ENCODE measurements around the gene ORC5.
"Not testable (repeated sequence)": the region's sequence is repeated elsewhere in the genome, so short reads cannot be mapped to it uniquely, and the experiment has no call there.

ORC5 gene

GRCh38 chr7:104241135-104241534, 33.3 kb upstream of the ORC5 start:
- ChIA-PET CTCF (no interaction called here), POLR2A (no interaction called here)
- DNase-seq (ENCODE audit: extremely low spot score), result no peak
- TF ChIP-seq LEF1 (IDR thresholded peaks at IDR 0.05; ENCODE audit: borderline replicate concordance) (no peak), FOXA1 (IDR thresholded peaks at IDR 0.05) (no peak), PKNOX1 (IDR thresholded peaks at IDR 0.05) (no peak), ELF4 (IDR thresholded peaks at IDR 0.05) (no peak), L3MBTL2 (conservative IDR thresholded peaks at IDR 0.05) (no peak), FOXM1 (IDR thresholded peaks at IDR 0.05; ENCODE audit: borderline replicate concordance) (no peak), CTBP1 (IDR thresholded peaks at IDR 0.05; ENCODE audit: borderline replicate concordance) (no peak), ZNF384 (IDR thresholded peaks at IDR 0.05) (no peak), FOXK2 (IDR thresholded peaks at IDR 0.05) (no peak), ARNT (IDR thresholded peaks at IDR 0.05) (no peak), SUZ12 (IDR thresholded peaks at IDR 0.05) (no peak), HDGF (IDR thresholded peaks at IDR 0.05; ENCODE audit: borderline replicate concordance) (no peak), SP1 (IDR thresholded peaks at IDR 0.05) (no peak), BHLHE40 (IDR thresholded peaks at IDR 0.05; ENCODE audit: borderline replicate concordance) (no peak)

GRCh38 chr7:104240401-104240800, 32.6 kb upstream of the ORC5 start:
- CTCF ChIA-PET, result interaction anchor here (1.0 to 1.2 kb wide), 2 partner anchors 9 to 12 kb away, joined by 4 read pairs; no protein-coding TSS in a partner anchor
- DNase-seq (ENCODE audit: extremely low spot score), result no peak
- POLR2A ChIA-PET, result no interaction called here
- TF ChIP-seq SP1 (IDR thresholded peaks at IDR 0.05) (no peak), ELF4 (IDR thresholded peaks at IDR 0.05) (no peak), FOXA1 (IDR thresholded peaks at IDR 0.05) (no peak), TARDBP (IDR thresholded peaks at IDR 0.05) (no peak), HDGF (IDR thresholded peaks at IDR 0.05; ENCODE audit: borderline replicate concordance) (no peak), L3MBTL2 (conservative IDR thresholded peaks at IDR 0.05) (no peak), SUZ12 (IDR thresholded peaks at IDR 0.05) (no peak), ZNF384 (IDR thresholded peaks at IDR 0.05) (no peak), BHLHE40 (IDR thresholded peaks at IDR 0.05; ENCODE audit: borderline replicate concordance) (no peak), NFRKB (IDR thresholded peaks at IDR 0.05) (no peak), LEF1 (IDR thresholded peaks at IDR 0.05; ENCODE audit: borderline replicate concordance) (no peak)

GRCh38 chr7:104234990-104235389, 27.2 kb upstream of the ORC5 start:
- CTCF ChIA-PET; POLR2A ChIA-PET; DNase-seq (ENCODE audit: extremely low spot score): not testable (repeated sequence)

- POLR2A ChIA-PET, result no interaction called here
- DNase-seq (ENCODE audit: extremely low spot score), result peak; percentile 71
- CTCF ChIA-PET, result interaction anchor here (0.7 to 1.4 kb wide), 12 partner anchors 8 to 696 kb away, joined by 3 to 12 read pairs (median 4); no protein-coding TSS in a partner anchor
- TF ChIP-seq PKNOX1 (IDR thresholded peaks at IDR 0.05) (no peak), ARNT (IDR thresholded peaks at IDR 0.05) (no peak), TARDBP (IDR thresholded peaks at IDR 0.05) (no peak), BHLHE40 (IDR thresholded peaks at IDR 0.05; ENCODE audit: borderline replicate concordance) (no peak)
Observed at GRCh38 chr7:104231054-104232046, 23.5 kb upstream of the ORC5 start.

- DNase-seq (ENCODE audit: extremely low spot score), result no peak
- TF ChIP-seq FOXA1 (IDR thresholded peaks at IDR 0.05) (no peak), ARNT (IDR thresholded peaks at IDR 0.05) (no peak), ZNF384 (IDR thresholded peaks at IDR 0.05) (no peak), LEF1 (IDR thresholded peaks at IDR 0.05; ENCODE audit: borderline replicate concordance) (no peak), BHLHE40 (IDR thresholded peaks at IDR 0.05; ENCODE audit: borderline replicate concordance) (no peak), SUZ12 (IDR thresholded peaks at IDR 0.05) (no peak), HDGF (IDR thresholded peaks at IDR 0.05; ENCODE audit: borderline replicate concordance) (no peak), ELF4 (IDR thresholded peaks at IDR 0.05) (no peak), SP1 (IDR thresholded peaks at IDR 0.05) (no peak), L3MBTL2 (conservative IDR thresholded peaks at IDR 0.05) (no peak), TARDBP (IDR thresholded peaks at IDR 0.05) (no peak)
- ChIA-PET CTCF (interaction anchor here (0.6 kb wide), 1 partner anchor 244 kb away, joined by 3 read pairs; no protein-coding TSS in a partner anchor), POLR2A (no interaction called here)
Observed at GRCh38 chr7:104230606-104231005, 22.8 kb upstream of the ORC5 start.

GRCh38 chr7:104228442-104228841, 20.6 kb upstream of the ORC5 start:
- DNase-seq (ENCODE audit: extremely low spot score), result no peak
- CTCF ChIA-PET, result no interaction called here
- POLR2A ChIA-PET, result no interaction called here
- no peak for TF ChIP-seq FOXA1 (IDR thresholded peaks at IDR 0.05)
- no peak for TF ChIP-seq FOXM1 (IDR thresholded peaks at IDR 0.05; ENCODE audit: borderline replicate concordance)
- no peak for TF ChIP-seq FOXK2 (IDR thresholded peaks at IDR 0.05)
- no peak for TF ChIP-seq TARDBP (IDR thresholded peaks at IDR 0.05)
- no peak for TF ChIP-seq L3MBTL2 (conservative IDR thresholded peaks at IDR 0.05)
- TF ChIP-seq HDGF (IDR thresholded peaks at IDR 0.05; ENCODE audit: borderline replicate concordance), result no peak
- no peak for TF ChIP-seq NFRKB (IDR thresholded peaks at IDR 0.05)
- TF ChIP-seq SP1 (IDR thresholded peaks at IDR 0.05), result no peak
- TF ChIP-seq SUZ12 (IDR thresholded peaks at IDR 0.05), result no peak
- TF ChIP-seq PKNOX1 (IDR thresholded peaks at IDR 0.05), result no peak
